Measurements from ENCODE around the gene IRF7.
"Not testable (repeated sequence)": the region's sequence is repeated elsewhere in the genome, so short reads cannot be mapped to it uniquely, and the experiment has no call there.

IRF7 gene

GRCh38 chr11:579830-580601 lies 35.7 kb downstream of the IRF7 start:
- no peak for DNase-seq

GRCh38 chr11:578276-579035 lies 37.3 kb downstream of the IRF7 start:
- DNase-seq, result no peak

- DNase-seq, result no peak
These were observed 38.2 kb downstream of the IRF7 start for GRCh38 chr11:577611-577894.

GRCh38 chr11:576811-577610 lies 38.7 kb downstream of the IRF7 start:
- no peak for DNase-seq

GRCh38 chr11:575996-576768 lies 39.6 kb downstream of the IRF7 start, which contains the start of gene PHRF1:
Gene PHRF1, plus strand, starts transcription at chr11:576470. Its CDS starts 5,043 bp downstream, at chr11:581513.
- DNase-seq, result peak; percentile 95

GRCh38 chr11:575313-575995 lies 40.3 kb downstream of the IRF7 start:
- DNase-seq, result no peak

GRCh38 chr11:574632-575312 lies 41.0 kb downstream of the IRF7 start:
- DNase-seq, result no peak

GRCh38 chr11:574031-574570 lies 41.6 kb downstream of the IRF7 start:
- not testable (repeated sequence) for DNase-seq

- DNase-seq, result no peak
These were observed 42.5 kb downstream of the IRF7 start for GRCh38 chr11:573146-573759.

GRCh38 chr11:571802-572185 lies 44.0 kb downstream of the IRF7 start:
- no peak for DNase-seq

GRCh38 chr11:569158-569885 lies 46.4 kb downstream of the IRF7 start:
- no peak for DNase-seq

- DNase-seq, result peak; percentile 86 to 88
These were observed 47.2 kb downstream of the IRF7 start for GRCh38 chr11:568306-569157.

- DNase-seq, result no peak
These were observed 48.0 kb downstream of the IRF7 start for GRCh38 chr11:567629-568292.

GRCh38 chr11:567011-567628 lies 48.6 kb downstream of the IRF7 start:
- no peak for DNase-seq

GRCh38 chr11:565921-566509 lies 49.7 kb downstream of the IRF7 start:
- no peak for DNase-seq

GRCh38 chr11:563812-564578 lies 51.8 kb downstream of the IRF7 start:
- no peak for DNase-seq

Data from stimulated activated CD4-positive, alpha-beta T cell treated with anti-CD3 and anti-CD28 coated beads, Interleukin-4, amount 100 ng/mL, for 4 hours (primary cell).